ENCODE results near the gene ADAMTS17. TPM values are rescaled to one million over a fixed set of nuclear protein-coding genes. Genes with fewer than 3 reads are reported as not detected.
A peak's percentile ranks its signal among the peaks of the same experiment; 100 is the strongest.

ADAMTS17 gene
- total and polyA plus RNA-seq, 3 experiments from 2014 or later, result 1.2 to 2.3 (median 1.9) TPM

GRCh38 chr15:100175406-100176114 lies 166.2 kb downstream of the ADAMTS17 start:
- Histone ChIP-seq H3K9me3 (ENCODE audit: low read length) (peaks cover 9% of the 10 kb centered on the region), H3K36me3 (ENCODE audit: insufficient read depth, low read length) (no peaks in the 10 kb centered on the region), H3K4me3 (ENCODE audit: low read length) (no peak overlapping the region), H3K4me1 (ENCODE audit: insufficient read depth, low read length) (no peaks in the 10 kb centered on the region), H3K27ac (ENCODE audit: low read depth, low read length) (no peak overlapping the region), H3K27me3 (ENCODE audit: insufficient read depth, low read length, poor library complexity, severe bottlenecking) (no peaks in the 10 kb centered on the region)
- Mint-ChIP-seq H3K27ac (no peak overlapping the region), H3K4me3 (no peak overlapping the region), H3K4me1 (peaks cover under 1 to 2% (median 2%) of the 10 kb centered on the region in 3 donors), H3K27me3 (no peaks in the 10 kb centered on the region), H3K36me3 (peaks cover 0 to 5% (median 3%) of the 10 kb centered on the region in 3 donors), H3K9me3 (peaks cover 2 to 13% (median 4%) of the 10 kb centered on the region in 5 donors)
- POLR2A ChIA-PET, result no interaction called here
- CTCF ChIA-PET, result no interaction called here
- no peak for DNase-seq

- peaks cover 8 to 9% (median 9%) of the 10 kb centered on the region in 3 donors for H3K4me1 Mint-ChIP-seq
- Histone ChIP-seq H3K36me3 (ENCODE audit: insufficient read depth, low read length) (no peaks in the 10 kb centered on the region), H3K9me3 (ENCODE audit: low read length) (peaks cover 9% of the 10 kb centered on the region), H3K27me3 (ENCODE audit: insufficient read depth, low read length, poor library complexity, severe bottlenecking) (no peaks in the 10 kb centered on the region), H3K4me1 (ENCODE audit: insufficient read depth, low read length) (no peaks in the 10 kb centered on the region), H3K4me3 (ENCODE audit: low read length) (no peak overlapping the region), H3K27ac (ENCODE audit: low read depth, low read length) (no peak overlapping the region)
- H3K36me3 Mint-ChIP-seq, result peaks cover 0 to 5% (median 3%) of the 10 kb centered on the region in 3 donors
- no peak overlapping the region for H3K4me3 Mint-ChIP-seq
- peaks cover 2 to 13% (median 5%) of the 10 kb centered on the region in 5 donors for H3K9me3 Mint-ChIP-seq
- CTCF ChIA-PET, result no interaction called here
- no peak for DNase-seq
- no peak overlapping the region for H3K27ac Mint-ChIP-seq
- H3K27me3 Mint-ChIP-seq, result no peaks in the 10 kb centered on the region
- POLR2A ChIA-PET, result no interaction called here
These were observed 166.9 kb downstream of the ADAMTS17 start for GRCh38 chr15:100174904-100175275.

GRCh38 chr15:100174159-100174903 lies 167.4 kb downstream of the ADAMTS17 start:
- no peak overlapping the region for H3K4me3 ChIP-seq (ENCODE audit: low read length)
- Mint-ChIP-seq H3K27me3 (no peaks in the 10 kb centered on the region), H3K4me3 (no peak overlapping the region), H3K9me3 (peaks cover 4 to 13% (median 5%) of the 10 kb centered on the region in 5 donors), H3K4me1 (peaks cover 8 to 11% (median 10%) of the 10 kb centered on the region in 3 donors), H3K27ac (no peak overlapping the region), H3K36me3 (peaks cover 0 to 5% (median 3%) of the 10 kb centered on the region in 3 donors)
- no peaks in the 10 kb centered on the region for H3K36me3 ChIP-seq (ENCODE audit: insufficient read depth, low read length)
- ChIA-PET POLR2A (no interaction called here), CTCF (no interaction called here)
- H3K27me3 ChIP-seq (ENCODE audit: insufficient read depth, low read length, poor library complexity, severe bottlenecking), result no peaks in the 10 kb centered on the region
- H3K27ac ChIP-seq (ENCODE audit: low read depth, low read length), result no peak overlapping the region
- H3K9me3 ChIP-seq (ENCODE audit: low read length), result peaks cover 9% of the 10 kb centered on the region
- no peaks in the 10 kb centered on the region for H3K4me1 ChIP-seq (ENCODE audit: insufficient read depth, low read length)
- DNase-seq, result no peak

GRCh38 chr15:100172356-100173024 lies 169.3 kb downstream of the ADAMTS17 start:
- Histone ChIP-seq H3K36me3 (ENCODE audit: insufficient read depth, low read length) (no peaks in the 10 kb centered on the region), H3K27me3 (ENCODE audit: insufficient read depth, low read length, poor library complexity, severe bottlenecking) (no peaks in the 10 kb centered on the region), H3K4me3 (ENCODE audit: low read length) (no peak overlapping the region), H3K9me3 (ENCODE audit: low read length) (peaks cover 9% of the 10 kb centered on the region), H3K4me1 (ENCODE audit: insufficient read depth, low read length) (no peaks in the 10 kb centered on the region), H3K27ac (ENCODE audit: low read depth, low read length) (no peak overlapping the region)
- peaks cover 0 to 5% (median 2%) of the 10 kb centered on the region in 3 donors for H3K36me3 Mint-ChIP-seq
- H3K4me1 Mint-ChIP-seq, result peaks cover 8 to 11% (median 10%) of the 10 kb centered on the region in 3 donors
- H3K27ac Mint-ChIP-seq, result no peak overlapping the region
- H3K4me3 Mint-ChIP-seq, result no peak overlapping the region
- no peak for DNase-seq
- H3K27me3 Mint-ChIP-seq, result no peaks in the 10 kb centered on the region
- CTCF ChIA-PET, result no interaction called here
- POLR2A ChIA-PET, result no interaction called here
- peaks cover 4 to 13% (median 5%) of the 10 kb centered on the region in 5 donors for H3K9me3 Mint-ChIP-seq

GRCh38 chr15:100171411-100171810 lies 170.4 kb downstream of the ADAMTS17 start:
- peaks cover 9% of the 10 kb centered on the region for H3K9me3 ChIP-seq (ENCODE audit: low read length)
- ChIA-PET CTCF (interaction anchor here (0.8 kb wide), 1 partner anchor 76 kb away, joined by 3 read pairs; no protein-coding TSS in a partner anchor), POLR2A (no interaction called here)
- peaks cover 0 to 2% (median under 1%) of the 10 kb centered on the region in 3 donors for H3K36me3 Mint-ChIP-seq
- H3K27me3 ChIP-seq (ENCODE audit: insufficient read depth, low read length, poor library complexity, severe bottlenecking), result no peaks in the 10 kb centered on the region
- H3K9me3 Mint-ChIP-seq, result peaks cover 4 to 11% (median 5%) of the 10 kb centered on the region in 5 donors
- H3K36me3 ChIP-seq (ENCODE audit: insufficient read depth, low read length), result no peaks in the 10 kb centered on the region
- DNase-seq, result no peak
- H3K4me3 Mint-ChIP-seq, result peak overlapping the region in 1 of 7 donors; percentile 51
- peaks cover 0 to 3% of the 10 kb centered on the region in 2 donors for H3K27me3 Mint-ChIP-seq
- H3K4me1 ChIP-seq (ENCODE audit: insufficient read depth, low read length), result no peaks in the 10 kb centered on the region
- H3K4me1 Mint-ChIP-seq, result peaks cover 8 to 11% (median 10%) of the 10 kb centered on the region in 3 donors
- H3K4me3 ChIP-seq (ENCODE audit: low read length), result no peak overlapping the region
- H3K27ac Mint-ChIP-seq, result peak overlapping the region in 1 of 8 donors; percentile 83
- H3K27ac ChIP-seq (ENCODE audit: low read depth, low read length), result no peak overlapping the region

GRCh38 chr15:100170291-100171210 lies 171.2 kb downstream of the ADAMTS17 start:
- peak overlapping the region in 3 of 7 donors; percentile 17 to 52 (median 23) for H3K4me3 Mint-ChIP-seq
- peaks cover 8 to 11% (median 10%) of the 10 kb centered on the region in 3 donors for H3K4me1 Mint-ChIP-seq
- H3K36me3 Mint-ChIP-seq, result peaks cover 0 to 2% (median 0%) of the 10 kb centered on the region in 3 donors
- Histone ChIP-seq H3K9me3 (ENCODE audit: low read length) (peaks cover 9% of the 10 kb centered on the region), H3K27ac (ENCODE audit: low read depth, low read length) (no peak overlapping the region), H3K27me3 (ENCODE audit: insufficient read depth, low read length, poor library complexity, severe bottlenecking) (no peaks in the 10 kb centered on the region), H3K4me1 (ENCODE audit: insufficient read depth, low read length) (no peaks in the 10 kb centered on the region), H3K36me3 (ENCODE audit: insufficient read depth, low read length) (no peaks in the 10 kb centered on the region), H3K4me3 (ENCODE audit: low read length) (no peak overlapping the region)
- CTCF ChIA-PET, result interaction anchor here (1.3 kb wide), 1 partner anchor 180 kb away, joined by 3 read pairs; no protein-coding TSS in a partner anchor
- H3K27me3 Mint-ChIP-seq, result peaks cover 0 to 3% of the 10 kb centered on the region in 2 donors
- no peak for DNase-seq
- POLR2A ChIA-PET, result no interaction called here
- peak overlapping the region in 7 of 8 donors; percentile 7 to 94 (median 72) for H3K27ac Mint-ChIP-seq
- peaks cover 2 to 10% (median 4%) of the 10 kb centered on the region in 5 donors for H3K9me3 Mint-ChIP-seq

- Histone ChIP-seq H3K4me1 (ENCODE audit: insufficient read depth, low read length) (no peaks in the 10 kb centered on the region), H3K27me3 (ENCODE audit: insufficient read depth, low read length, poor library complexity, severe bottlenecking) (no peaks in the 10 kb centered on the region), H3K4me3 (ENCODE audit: low read length) (no peak overlapping the region), H3K27ac (ENCODE audit: low read depth, low read length) (no peak overlapping the region), H3K36me3 (ENCODE audit: insufficient read depth, low read length) (no peaks in the 10 kb centered on the region), H3K9me3 (ENCODE audit: low read length) (peaks cover 9% of the 10 kb centered on the region)
- H3K4me3 Mint-ChIP-seq, result peak overlapping the region in 1 of 7 donors; percentile 46
- H3K9me3 Mint-ChIP-seq, result peaks cover 2 to 5% (median 4%) of the 10 kb centered on the region in 5 donors
- H3K36me3 Mint-ChIP-seq, result peaks cover 0 to 2% (median 0%) of the 10 kb centered on the region in 3 donors
- peaks cover 8 to 11% (median 10%) of the 10 kb centered on the region in 3 donors for H3K4me1 Mint-ChIP-seq
- CTCF ChIA-PET, result interaction anchor here (1.3 kb wide), 1 partner anchor 180 kb away, joined by 3 read pairs; no protein-coding TSS in a partner anchor
- peak overlapping the region; percentile 7 to 94 (median 70) for H3K27ac Mint-ChIP-seq
- peaks cover 0 to 3% of the 10 kb centered on the region in 2 donors for H3K27me3 Mint-ChIP-seq
- POLR2A ChIA-PET, result no interaction called here
- no peak for DNase-seq
These were observed 172.0 kb downstream of the ADAMTS17 start for GRCh38 chr15:100169615-100170290.
